Prostate gland (tissue), 2 donors: ENCODE results near the gene TPT1. TPM values are rescaled to one million over a fixed set of nuclear protein-coding genes. Genes with fewer than 3 reads are reported as not detected.

Source experiments
- DNase-seq: peaks from one replicate; pipeline ENCODE4 v3.0.0-alpha.2; 2019; ENCODE audit warnings: low spot score
- H3K27ac ChIP-seq, 2 donors: fragments of 200-600 bp; sonication (generic); 2 replicates each; pipeline ENCODE4 v1.5.1; 2017 to 2019
- H3K27me3 ChIP-seq: fragments of 200-600 bp; sonication (generic); replicated peaks from 2 replicates; pipeline ENCODE4 v1.5.1; 2019; ENCODE audit not compliant: insufficient read depth
- H3K36me3 ChIP-seq, 2 donors: fragments of 200-600 bp; sonication (generic); 1 replicate in 1 of 2; 2 replicates in 1 of 2; pipeline versions ENCODE4 v1.5.1 to v1.8.1; 2017 to 2019
- H3K4me1 ChIP-seq: fragments of 200-600 bp; sonication (generic); replicated peaks from 2 replicates; pipeline ENCODE4 v1.5.1; 2019
- H3K4me3 ChIP-seq, 2 donors: fragments of 200-600 bp; sonication (generic); 2 replicates each; pipeline ENCODE4 v1.5.1; 2017 to 2019
- H3K9me3 ChIP-seq: fragments of 200-600 bp; sonication (generic); 2 replicates; pipeline ENCODE4 v1.5.1; 2017
- CTCF ChIP-seq, 4 experiments: fragments of 200-600 bp in 2 of 4; fragments of 450-650 bp in 2 of 4; sonication (generic) in 2 of 4; IDR thresholded peaks; 1 replicate in 3 of 4; 2 replicates in 1 of 4; pipeline ENCODE4 v1.5.1; 2016 to 2019; ENCODE audit warnings: antibody characterized with exemption in 4 of 4, mild to moderate bottlenecking in 2 of 4, moderate library complexity in 2 of 4
- POLR2A ChIP-seq: fragments of 450-650 bp; IDR thresholded peaks from one replicate; pipeline ENCODE4 v1.6.1; 2016; ENCODE audit warnings: antibody characterized with exemption, mild to moderate bottlenecking
- POLR2AphosphoS5 ChIP-seq: sonication (generic); formaldehyde crosslinking; IDR thresholded peaks from one replicate; pipeline ENCODE4 v1.6.1; 2017; ENCODE audit warnings: antibody characterized with exemption
- WGBS: methylation state at CpG from one replicate; pipeline ENCODE4 v1.1.5; 2018; 5-methylcytosine and 5-hydroxymethylcytosine counted together
- intact Hi-C: fragments of 100-400 bp; cut with DNase I; formaldehyde crosslinking; loops from one replicate; pipeline ENCODE4 v1.14.2; 2022
- total RNA-seq, 2 donors: library from RNA; depleted of rRNA; stranded (reverse); fragments of >200 nt; gene quantifications; one replicate each; pipeline ENCODE4 v1.1.0, GENCODE V29; 2016

The TPT1 gene
- total RNA-seq, 2 donors from 2014 or later, result 1,725 to 2,682 TPM

GRCh38 chr13:45331692-45332035, 9.3 kb downstream of the TPT1 start:
- Histone ChIP-seq H3K4me3 (no peak overlapping the region), H3K36me3 (peaks cover 0 to 4% of the 10 kb centered on the region in 2 donors), H3K27ac (no peak overlapping the region), H3K9me3 (no peaks in the 10 kb centered on the region), H3K4me1 (peaks cover 3% of the 10 kb centered on the region), H3K27me3 (no peaks in the 10 kb centered on the region)
- TF ChIP-seq POLR2A (no peak), CTCF (IDR thresholded peaks at IDR 0.05) (no peak), POLR2AphosphoS5 (no peak)
- DNase-seq, result no peak
- intact Hi-C loops, result no loop called here
- 73% methylated on average over 3 of the region's 3 CpGs for WGBS

DNA sequence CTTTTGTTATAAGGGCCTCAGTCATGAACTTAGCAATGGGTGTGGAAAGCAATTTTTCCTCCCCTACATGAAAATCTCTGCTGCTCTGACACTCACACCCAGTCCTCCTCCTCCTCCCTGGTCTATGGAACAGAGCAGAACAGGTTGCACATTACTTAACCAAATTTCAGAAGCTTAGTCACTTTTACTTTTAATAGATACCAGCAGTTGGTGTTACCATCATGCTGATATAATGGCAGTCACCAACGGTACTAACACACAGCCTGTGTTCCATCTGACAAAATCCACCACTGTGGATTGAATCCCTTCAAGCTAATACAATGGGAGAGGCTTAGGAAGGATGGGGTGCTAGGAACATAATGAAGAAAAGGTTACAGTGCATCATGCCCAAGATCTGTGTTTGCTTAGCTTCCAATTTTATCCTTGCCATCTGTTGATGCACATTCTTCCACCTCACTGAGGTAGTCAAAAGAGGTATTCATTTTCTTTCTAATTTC, 9.8 kb downstream of the TPT1 start:
- no peaks in the 10 kb centered on the region for H3K9me3 ChIP-seq
- H3K36me3 ChIP-seq, result no peaks in the 10 kb centered on the region
- no peak for DNase-seq
- 75% methylated on average over 1 of the region's 1 CpG for WGBS
- no peak overlapping the region for H3K4me3 ChIP-seq
- no peaks in the 10 kb centered on the region for H3K27me3 ChIP-seq
- no peak overlapping the region for H3K27ac ChIP-seq
- intact Hi-C loops, result no loop called here
- no peaks in the 10 kb centered on the region for H3K4me1 ChIP-seq
- TF ChIP-seq POLR2AphosphoS5, result no peak
- TF ChIP-seq CTCF (IDR thresholded peaks at IDR 0.05), result no peak
- no peak for TF ChIP-seq POLR2A

DNA sequence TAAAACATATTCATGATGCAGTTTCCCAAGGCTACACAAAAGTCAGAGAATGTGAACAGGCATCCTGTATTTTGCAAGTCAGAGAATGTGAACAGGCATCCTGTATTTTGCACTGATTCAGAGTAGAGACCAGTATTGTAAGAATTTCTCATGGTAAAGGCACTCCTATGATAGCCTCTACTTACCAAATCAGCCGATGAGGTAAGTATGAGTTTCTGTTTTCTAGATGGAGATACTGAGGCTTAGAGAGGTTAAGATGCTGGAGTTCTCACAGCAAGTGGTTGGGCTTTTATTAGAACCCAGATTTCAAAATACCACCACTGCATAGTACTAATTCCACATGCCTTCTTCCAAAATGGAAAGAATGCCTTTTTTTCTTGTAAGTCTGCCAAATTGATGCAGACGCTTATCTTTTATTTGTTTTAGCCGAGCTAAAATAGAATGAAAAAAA, 12.3 kb downstream of the TPT1 start:
- DNase-seq, result no peak
- Histone ChIP-seq H3K36me3 (no peaks in the 10 kb centered on the region), H3K27ac (no peak overlapping the region), H3K27me3 (no peaks in the 10 kb centered on the region), H3K4me3 (no peak overlapping the region), H3K9me3 (no peaks in the 10 kb centered on the region), H3K4me1 (no peaks in the 10 kb centered on the region)
- TF ChIP-seq CTCF (IDR thresholded peaks at IDR 0.05), result no peak
- no peak for TF ChIP-seq POLR2A
- TF ChIP-seq POLR2AphosphoS5, result no peak
- intact Hi-C loops, result no loop called here
- WGBS, result 27% methylated on average over 3 of the region's 3 CpGs

GRCh38 chr13:45327253-45327955, 13.6 kb downstream of the TPT1 start:
- Histone ChIP-seq H3K36me3 (no peaks in the 10 kb centered on the region), H3K27me3 (no peaks in the 10 kb centered on the region), H3K9me3 (no peaks in the 10 kb centered on the region), H3K4me1 (no peaks in the 10 kb centered on the region), H3K4me3 (no peak overlapping the region), H3K27ac (no peak overlapping the region)
- TF ChIP-seq POLR2A (no peak), CTCF (IDR thresholded peaks at IDR 0.05) (no peak), POLR2AphosphoS5 (no peak)
- intact Hi-C loops, result no loop called here
- WGBS, result 71% methylated on average over 9 of the region's 9 CpGs
- DNase-seq, result no peak

GRCh38 chr13:45325806-45326205, 15.2 kb downstream of the TPT1 start:
- DNase-seq, result no peak
- WGBS, result 63% methylated on average over 4 of the region's 4 CpGs

More at GRCh38 chr13:45325806-45326205, 15.2 kb downstream of the TPT1 start:
- intact Hi-C loops, result no loop called here
- no peaks in the 10 kb centered on the region for H3K9me3 ChIP-seq
- H3K4me3 ChIP-seq, result no peak overlapping the region
- no peaks in the 10 kb centered on the region for H3K4me1 ChIP-seq
- TF ChIP-seq POLR2AphosphoS5 (no peak), CTCF (IDR thresholded peaks at IDR 0.05) (no peak), POLR2A (no peak)
- no peaks in the 10 kb centered on the region for H3K36me3 ChIP-seq
- H3K27me3 ChIP-seq, result no peaks in the 10 kb centered on the region
- H3K27ac ChIP-seq, result no peak overlapping the region
